Lower leg skin (tissue), 3 donors: ENCODE measurements around the gene VSIR.

Experiments
- POLR2A ChIP-seq, 2 donors: fragments of 450-650 bp; IDR thresholded peaks; one replicate each; pipeline ENCODE4 v1.6.1; 2016 to 2017; ENCODE audit warnings: antibody characterized with exemption in 2 of 2, mild to moderate bottlenecking in 1 of 2, moderate library complexity in 1 of 2
- TF ChIP-seq, protein P1 (sequence below), 3 donors: fragments of 450-650 bp; IDR thresholded peaks; one replicate each; pipeline ENCODE4 v1.5.1; 2016; ENCODE audit warnings: antibody characterized with exemption in 3 of 3, mild to moderate bottlenecking in 3 of 3, moderate library complexity in 2 of 3

DNA sequence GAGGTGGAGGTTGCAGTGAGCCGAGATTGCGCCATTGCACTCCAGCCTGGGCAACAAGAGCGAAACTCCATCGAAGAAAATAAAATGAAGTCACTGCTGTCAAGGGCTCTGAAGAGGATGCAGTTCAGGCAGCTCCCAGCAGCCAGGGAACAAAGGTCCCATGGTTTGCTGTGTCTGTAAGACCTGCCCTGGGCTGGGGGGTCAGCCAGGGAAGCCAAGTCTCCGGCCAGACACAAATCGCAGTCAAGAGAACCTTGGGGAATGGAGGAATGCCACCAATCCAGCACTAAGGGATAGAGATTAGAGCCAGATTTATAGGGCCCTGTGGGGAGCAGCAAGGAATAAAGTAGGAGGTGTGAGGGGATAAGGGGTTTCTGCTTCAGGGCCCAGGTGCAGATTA is 28.9 kb upstream of the VSIR start:
- TF ChIP-seq, protein P1, sequence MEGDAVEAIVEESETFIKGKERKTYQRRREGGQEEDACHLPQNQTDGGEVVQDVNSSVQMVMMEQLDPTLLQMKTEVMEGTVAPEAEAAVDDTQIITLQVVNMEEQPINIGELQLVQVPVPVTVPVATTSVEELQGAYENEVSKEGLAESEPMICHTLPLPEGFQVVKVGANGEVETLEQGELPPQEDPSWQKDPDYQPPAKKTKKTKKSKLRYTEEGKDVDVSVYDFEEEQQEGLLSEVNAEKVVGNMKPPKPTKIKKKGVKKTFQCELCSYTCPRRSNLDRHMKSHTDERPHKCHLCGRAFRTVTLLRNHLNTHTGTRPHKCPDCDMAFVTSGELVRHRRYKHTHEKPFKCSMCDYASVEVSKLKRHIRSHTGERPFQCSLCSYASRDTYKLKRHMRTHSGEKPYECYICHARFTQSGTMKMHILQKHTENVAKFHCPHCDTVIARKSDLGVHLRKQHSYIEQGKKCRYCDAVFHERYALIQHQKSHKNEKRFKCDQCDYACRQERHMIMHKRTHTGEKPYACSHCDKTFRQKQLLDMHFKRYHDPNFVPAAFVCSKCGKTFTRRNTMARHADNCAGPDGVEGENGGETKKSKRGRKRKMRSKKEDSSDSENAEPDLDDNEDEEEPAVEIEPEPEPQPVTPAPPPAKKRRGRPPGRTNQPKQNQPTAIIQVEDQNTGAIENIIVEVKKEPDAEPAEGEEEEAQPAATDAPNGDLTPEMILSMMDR (IDR thresholded peaks at IDR 0.05): no peak
- no peak for TF ChIP-seq POLR2A (IDR thresholded peaks at IDR 0.05)
